ENCODE measurements around the gene RPL13. TPM values are rescaled to one million over a fixed set of nuclear protein-coding genes. Genes with fewer than 3 reads are reported as not detected.

RPL13 gene
- total RNA-seq, 1 donor from 2014 or later = 1,914 TPM

GRCh38 chr16:89554343-89554742, 6.1 kb upstream of the RPL13 start:
- Mint-ChIP-seq H3K27ac (no peak overlapping the region), H3K36me3 (peaks cover 21% of the 10 kb centered on the region), H3K4me1 (peaks cover 7% of the 10 kb centered on the region), H3K4me3 (no peak overlapping the region), H3K27me3 (ENCODE audit: insufficient read depth, low read depth) (peaks cover 6% of the 10 kb centered on the region), H3K9me3 (no peaks in the 10 kb centered on the region)
- Histone ChIP-seq H3K79me2 (ENCODE audit: low read depth) (peaks cover 1% of the 10 kb centered on the region), H3K36me3 (no peaks in the 10 kb centered on the region), H3K27ac (no peak overlapping the region), H3K27me3 (no peaks in the 10 kb centered on the region), H4K20me1 (ENCODE audit: low read depth) (no peaks in the 10 kb centered on the region), H3K9me3 (ENCODE audit: low read depth) (no peaks in the 10 kb centered on the region), H3F3A (ENCODE audit: low read depth) (peaks cover 20% of the 10 kb centered on the region), H3K9ac (no peak overlapping the region), H3K4me1 (no peaks in the 10 kb centered on the region), H3K4me3 (no peak overlapping the region), H3K4me2 (no peak overlapping the region), H2AFZ (replicated peaks) (no peak overlapping the region)
- DNase-seq (ENCODE audit: low spot score) = no peak
- TF ChIP-seq EZH2 (IDR thresholded peaks at IDR 0.05) = no peak
- no peak for TF ChIP-seq EZH2phosphoT487 (IDR thresholded peaks at IDR 0.05)
- TF ChIP-seq, protein P1, sequence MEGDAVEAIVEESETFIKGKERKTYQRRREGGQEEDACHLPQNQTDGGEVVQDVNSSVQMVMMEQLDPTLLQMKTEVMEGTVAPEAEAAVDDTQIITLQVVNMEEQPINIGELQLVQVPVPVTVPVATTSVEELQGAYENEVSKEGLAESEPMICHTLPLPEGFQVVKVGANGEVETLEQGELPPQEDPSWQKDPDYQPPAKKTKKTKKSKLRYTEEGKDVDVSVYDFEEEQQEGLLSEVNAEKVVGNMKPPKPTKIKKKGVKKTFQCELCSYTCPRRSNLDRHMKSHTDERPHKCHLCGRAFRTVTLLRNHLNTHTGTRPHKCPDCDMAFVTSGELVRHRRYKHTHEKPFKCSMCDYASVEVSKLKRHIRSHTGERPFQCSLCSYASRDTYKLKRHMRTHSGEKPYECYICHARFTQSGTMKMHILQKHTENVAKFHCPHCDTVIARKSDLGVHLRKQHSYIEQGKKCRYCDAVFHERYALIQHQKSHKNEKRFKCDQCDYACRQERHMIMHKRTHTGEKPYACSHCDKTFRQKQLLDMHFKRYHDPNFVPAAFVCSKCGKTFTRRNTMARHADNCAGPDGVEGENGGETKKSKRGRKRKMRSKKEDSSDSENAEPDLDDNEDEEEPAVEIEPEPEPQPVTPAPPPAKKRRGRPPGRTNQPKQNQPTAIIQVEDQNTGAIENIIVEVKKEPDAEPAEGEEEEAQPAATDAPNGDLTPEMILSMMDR (IDR thresholded peaks at IDR 0.05) = no peak

GRCh38 chr16:89555265-89555664, 5.2 kb upstream of the RPL13 start:
- Histone ChIP-seq H3K9me3 (ENCODE audit: low read depth) (no peaks in the 10 kb centered on the region), H3K4me1 (no peaks in the 10 kb centered on the region), H3K27me3 (no peaks in the 10 kb centered on the region), H3K4me2 (no peak overlapping the region), H3F3A (ENCODE audit: low read depth) (peaks cover 26% of the 10 kb centered on the region), H2AFZ (replicated peaks) (no peak overlapping the region), H4K20me1 (ENCODE audit: low read depth) (no peaks in the 10 kb centered on the region), H3K27ac (no peak overlapping the region), H3K79me2 (ENCODE audit: low read depth) (peaks cover 7% of the 10 kb centered on the region), H3K36me3 (no peaks in the 10 kb centered on the region), H3K9ac (no peak overlapping the region), H3K4me3 (no peak overlapping the region)
- H3K27me3 Mint-ChIP-seq (ENCODE audit: insufficient read depth, low read depth) = peaks cover 10% of the 10 kb centered on the region
- TF ChIP-seq EZH2 (IDR thresholded peaks at IDR 0.05) (no peak), EZH2phosphoT487 (IDR thresholded peaks at IDR 0.05) (no peak)
- TF ChIP-seq, protein P1 (IDR thresholded peaks at IDR 0.05) = no peak
- peaks cover 21% of the 10 kb centered on the region for H3K36me3 Mint-ChIP-seq
- H3K4me3 Mint-ChIP-seq = no peak overlapping the region
- DNase-seq (ENCODE audit: low spot score) = no peak
- no peak overlapping the region for H3K27ac Mint-ChIP-seq
- no peaks in the 10 kb centered on the region for H3K9me3 Mint-ChIP-seq
- H3K4me1 Mint-ChIP-seq = peaks cover 10% of the 10 kb centered on the region

DNA sequence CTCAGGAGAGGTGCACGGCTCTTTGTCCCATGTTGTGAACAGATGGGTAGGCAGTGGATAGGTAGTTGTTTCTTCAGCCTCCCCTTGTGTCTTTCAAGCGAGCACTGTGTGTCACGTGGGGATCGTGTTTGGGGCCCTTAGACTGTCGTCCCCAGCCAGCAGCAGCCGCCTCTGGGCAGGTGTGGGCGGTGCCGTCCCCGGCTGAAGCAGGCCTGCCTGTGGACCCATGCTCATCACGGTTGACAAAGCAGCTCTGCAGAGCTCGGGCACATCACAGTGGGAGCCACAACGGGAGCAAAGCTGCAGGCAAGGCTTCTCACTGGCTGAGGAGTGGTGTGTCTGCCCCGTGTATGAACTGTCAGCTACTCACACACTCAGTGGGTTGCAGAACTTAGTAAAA, 4.7 kb upstream of the RPL13 start:
- TF ChIP-seq EZH2 (IDR thresholded peaks at IDR 0.05) (no peak), EZH2phosphoT487 (IDR thresholded peaks at IDR 0.05) (no peak)
- TF ChIP-seq, protein P1 (IDR thresholded peaks at IDR 0.05) = no peak
- Histone ChIP-seq H3K4me1 (no peaks in the 10 kb centered on the region), H2AFZ (replicated peaks) (no peak overlapping the region), H3K4me2 (no peak overlapping the region), H3K27ac (no peak overlapping the region), H3K79me2 (ENCODE audit: low read depth) (peaks cover 10% of the 10 kb centered on the region), H3K9ac (no peak overlapping the region), H3K9me3 (ENCODE audit: low read depth) (no peaks in the 10 kb centered on the region), H3F3A (ENCODE audit: low read depth) (peaks cover 26% of the 10 kb centered on the region), H4K20me1 (ENCODE audit: low read depth) (peaks cover 3% of the 10 kb centered on the region), H3K27me3 (no peaks in the 10 kb centered on the region), H3K36me3 (no peaks in the 10 kb centered on the region), H3K4me3 (no peak overlapping the region)
- H3K36me3 Mint-ChIP-seq = peaks cover 21% of the 10 kb centered on the region
- no peak for DNase-seq (ENCODE audit: low spot score)
- peaks cover 10% of the 10 kb centered on the region for H3K27me3 Mint-ChIP-seq (ENCODE audit: insufficient read depth, low read depth)
- no peaks in the 10 kb centered on the region for H3K9me3 Mint-ChIP-seq
- H3K4me3 Mint-ChIP-seq = no peak overlapping the region
- peaks cover 10% of the 10 kb centered on the region for H3K4me1 Mint-ChIP-seq
- no peak overlapping the region for H3K27ac Mint-ChIP-seq

Measured in neural progenitor cell (in vitro differentiated cells).